LNCAP (cell line): Measurements from ENCODE around the gene SPIRE1.

Source experiments
- CTCF ChIP-seq: fragments of 450-650 bp; IDR thresholded peaks from 2 replicates; pipeline ENCODE4 v1.5.1; 2017; ENCODE audit warnings: mild to moderate bottlenecking

Gene SPIRE1

GRCh38 chr18:12574494-12575185 lies 83.3 kb downstream of the SPIRE1 start:
- no peak for TF ChIP-seq CTCF

GRCh38 chr18:12571630-12572029 lies 86.3 kb downstream of the SPIRE1 start:
- TF ChIP-seq CTCF = no peak

GRCh38 chr18:12569791-12570190 lies 88.1 kb downstream of the SPIRE1 start:
- TF ChIP-seq CTCF = no peak

- TF ChIP-seq CTCF = no peak
These were observed 90.1 kb downstream of the SPIRE1 start for GRCh38 chr18:12567849-12568248.

GRCh38 chr18:12564861-12565260 lies 93.0 kb downstream of the SPIRE1 start:
- no peak for TF ChIP-seq CTCF

GRCh38 chr18:12564378-12564777 lies 93.5 kb downstream of the SPIRE1 start:
- no peak for TF ChIP-seq CTCF

GRCh38 chr18:12559319-12559718 lies 98.6 kb downstream of the SPIRE1 start:
- TF ChIP-seq CTCF = no peak
